ENCODE results near the gene MECP2.

The MECP2 gene

DNA sequence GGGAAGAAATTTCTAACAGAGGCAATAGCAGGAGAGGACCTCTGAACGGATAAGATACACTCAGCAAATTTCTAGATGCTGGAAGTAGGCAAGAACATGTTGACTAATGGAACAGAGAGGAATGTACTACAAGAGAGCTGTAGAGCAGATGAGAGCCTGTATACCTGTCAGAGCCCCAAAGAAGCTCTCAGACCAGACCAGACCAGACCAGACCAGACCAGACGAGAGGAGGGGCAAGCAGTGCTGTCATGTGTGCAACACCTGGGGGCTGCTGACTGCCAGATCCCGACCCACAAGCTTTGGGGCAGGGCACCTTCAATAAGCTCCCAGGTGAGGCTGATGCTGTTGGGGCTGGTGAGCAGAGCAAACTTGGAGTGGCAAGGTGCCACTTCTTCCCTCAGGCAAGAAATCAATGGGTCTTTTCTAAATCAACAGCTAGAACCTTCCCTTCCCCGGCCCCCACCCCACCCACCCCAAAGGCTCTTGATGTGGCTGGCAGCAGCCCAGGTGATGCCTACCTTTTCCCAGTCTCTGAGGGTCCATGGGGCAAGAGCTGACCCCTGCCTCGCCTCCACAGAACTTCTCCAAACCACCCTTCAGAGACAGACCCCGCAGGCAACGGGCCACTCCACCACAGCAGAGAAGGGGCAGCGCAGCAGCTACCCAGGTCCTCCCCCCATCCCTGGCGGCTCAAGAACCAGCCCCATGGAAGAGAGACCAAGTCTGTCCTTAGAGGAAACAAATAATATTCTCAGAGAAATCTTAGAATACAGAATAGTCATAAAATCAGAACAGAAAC lies 32.7 kb downstream of the MECP2 start:
- H3K4me3 ChIP-seq = no peak overlapping the region
- peaks cover 3% of the 10 kb centered on the region for H3K36me3 ChIP-seq (replicated peaks)
- H3K27me3 ChIP-seq (ENCODE audit: low read depth) = no peaks in the 10 kb centered on the region
- H3K4me1 ChIP-seq = no peaks in the 10 kb centered on the region
- DNase-seq (ENCODE audit: low spot score in 2 of 2) = no peak
- in situ Hi-C loops (cut with MboI; ENCODE audit: low sequenced_read_pairs) = no loop called here
- no peaks in the 10 kb centered on the region for H3K9me3 ChIP-seq

DNA sequence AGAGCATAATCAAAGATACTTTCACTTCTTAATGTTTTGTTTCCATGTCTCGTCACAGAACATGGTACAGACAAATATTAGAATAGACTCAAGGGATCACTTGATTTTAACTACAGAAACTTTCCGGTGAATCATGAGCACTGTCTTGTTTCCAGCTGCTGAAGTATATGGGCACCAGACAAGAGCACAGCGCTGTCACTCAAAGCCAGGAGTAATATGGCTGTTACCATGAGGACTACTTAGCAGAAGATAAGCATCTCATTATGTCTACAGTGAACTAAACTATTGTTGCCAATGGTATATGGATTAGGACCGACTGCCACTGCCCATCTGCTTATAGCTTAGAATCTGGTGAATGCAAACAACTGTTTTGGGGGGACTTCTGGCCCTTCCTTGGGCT lies 34.3 kb downstream of the MECP2 start:
- H3K9me3 ChIP-seq = no peaks in the 10 kb centered on the region
- in situ Hi-C loops (cut with MboI; ENCODE audit: low sequenced_read_pairs) = no loop called here
- no peak for DNase-seq (ENCODE audit: low spot score in 2 of 2)
- H3K4me1 ChIP-seq = no peaks in the 10 kb centered on the region
- no peak overlapping the region for H3K4me3 ChIP-seq
- H3K36me3 ChIP-seq (replicated peaks) = peaks cover 8% of the 10 kb centered on the region
- H3K27me3 ChIP-seq (ENCODE audit: low read depth) = no peaks in the 10 kb centered on the region

DNA sequence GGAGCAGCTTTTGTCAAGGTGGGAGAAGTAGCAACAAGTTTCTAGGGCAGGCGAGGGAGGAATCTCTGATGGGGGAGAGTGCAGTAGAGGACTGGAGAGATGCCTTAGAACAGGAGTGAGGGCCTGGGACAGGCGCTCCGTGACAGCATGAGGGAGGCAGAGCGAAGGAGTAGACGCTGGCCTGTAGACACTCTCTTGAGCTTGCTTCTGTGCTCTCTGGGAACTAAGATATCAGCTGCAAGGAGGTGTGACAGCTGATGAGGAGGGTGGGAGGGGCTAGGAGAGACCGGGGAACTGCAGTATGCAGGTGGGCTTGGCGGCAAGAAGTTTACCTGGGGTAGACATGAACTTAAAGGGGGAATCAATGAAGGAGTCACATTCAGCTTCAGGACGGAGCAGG lies 35.7 kb downstream of the MECP2 start:
- in situ Hi-C loops (cut with MboI; ENCODE audit: low sequenced_read_pairs) = no loop called here
- Histone ChIP-seq H3K9me3 (no peaks in the 10 kb centered on the region), H3K36me3 (replicated peaks) (peaks cover 19% of the 10 kb centered on the region), H3K4me3 (no peak overlapping the region), H3K4me1 (no peaks in the 10 kb centered on the region), H3K27me3 (ENCODE audit: low read depth) (no peaks in the 10 kb centered on the region)
- DNase-seq (ENCODE audit: low spot score in 2 of 2) = no peak

DNA sequence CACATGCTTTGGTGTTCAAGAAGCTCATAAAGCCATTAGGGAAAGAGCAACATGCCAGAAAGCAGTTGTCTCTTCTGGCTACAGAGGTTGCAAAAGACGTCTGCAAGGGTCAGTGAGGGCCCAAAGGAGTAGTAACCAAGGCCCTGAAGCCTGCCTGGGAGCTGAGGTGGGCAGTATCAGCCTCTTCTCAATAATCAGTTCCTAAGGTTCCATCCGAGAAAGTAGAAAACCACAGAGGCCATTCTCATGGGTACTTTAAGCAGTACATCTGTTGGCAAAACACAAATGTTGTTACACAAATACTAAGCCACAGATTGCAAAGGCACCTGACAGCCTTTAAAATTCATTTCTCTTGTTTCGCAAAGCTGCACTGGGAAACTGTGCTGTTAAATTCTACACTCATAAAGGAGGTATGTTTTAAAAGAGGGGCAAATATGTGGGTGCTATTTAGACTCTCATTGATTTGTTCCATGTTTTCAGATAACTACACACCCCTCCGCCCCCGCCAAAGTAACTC lies 37.7 kb downstream of the MECP2 start:
- peaks cover 21% of the 10 kb centered on the region for H3K36me3 ChIP-seq (replicated peaks)
- H3K9me3 ChIP-seq = no peaks in the 10 kb centered on the region
- H3K4me3 ChIP-seq = no peak overlapping the region
- in situ Hi-C loops (cut with MboI; ENCODE audit: low sequenced_read_pairs) = no loop called here
- H3K27me3 ChIP-seq (ENCODE audit: low read depth) = no peaks in the 10 kb centered on the region
- no peak for DNase-seq (ENCODE audit: low spot score in 2 of 2)
- no peaks in the 10 kb centered on the region for H3K4me1 ChIP-seq

DNA sequence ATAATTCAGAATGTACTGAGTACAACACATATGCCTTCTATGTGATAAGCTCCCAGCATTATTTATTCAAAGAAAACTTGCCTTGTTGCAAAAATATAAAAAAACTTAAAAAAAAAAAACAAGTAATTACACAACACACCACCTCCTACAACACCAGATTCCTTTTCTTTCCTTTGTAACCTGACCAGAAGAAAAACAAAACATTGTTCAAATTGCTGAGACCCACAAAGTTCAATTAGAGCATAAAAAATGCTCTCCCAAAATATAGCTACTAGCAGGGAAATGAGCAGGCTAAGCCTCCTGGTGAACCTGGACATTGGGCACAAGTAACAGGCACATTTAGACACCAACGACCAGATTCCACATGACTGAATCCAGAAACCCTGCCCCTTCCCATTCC lies 38.3 kb downstream of the MECP2 start:
- peaks cover 21% of the 10 kb centered on the region for H3K36me3 ChIP-seq (replicated peaks)
- in situ Hi-C loops (cut with MboI; ENCODE audit: low sequenced_read_pairs) = no loop called here
- no peaks in the 10 kb centered on the region for H3K9me3 ChIP-seq
- H3K4me3 ChIP-seq = no peak overlapping the region
- DNase-seq (ENCODE audit: low spot score in 2 of 2) = no peak
- H3K4me1 ChIP-seq = no peaks in the 10 kb centered on the region
- H3K27me3 ChIP-seq (ENCODE audit: low read depth) = no peaks in the 10 kb centered on the region

DNA sequence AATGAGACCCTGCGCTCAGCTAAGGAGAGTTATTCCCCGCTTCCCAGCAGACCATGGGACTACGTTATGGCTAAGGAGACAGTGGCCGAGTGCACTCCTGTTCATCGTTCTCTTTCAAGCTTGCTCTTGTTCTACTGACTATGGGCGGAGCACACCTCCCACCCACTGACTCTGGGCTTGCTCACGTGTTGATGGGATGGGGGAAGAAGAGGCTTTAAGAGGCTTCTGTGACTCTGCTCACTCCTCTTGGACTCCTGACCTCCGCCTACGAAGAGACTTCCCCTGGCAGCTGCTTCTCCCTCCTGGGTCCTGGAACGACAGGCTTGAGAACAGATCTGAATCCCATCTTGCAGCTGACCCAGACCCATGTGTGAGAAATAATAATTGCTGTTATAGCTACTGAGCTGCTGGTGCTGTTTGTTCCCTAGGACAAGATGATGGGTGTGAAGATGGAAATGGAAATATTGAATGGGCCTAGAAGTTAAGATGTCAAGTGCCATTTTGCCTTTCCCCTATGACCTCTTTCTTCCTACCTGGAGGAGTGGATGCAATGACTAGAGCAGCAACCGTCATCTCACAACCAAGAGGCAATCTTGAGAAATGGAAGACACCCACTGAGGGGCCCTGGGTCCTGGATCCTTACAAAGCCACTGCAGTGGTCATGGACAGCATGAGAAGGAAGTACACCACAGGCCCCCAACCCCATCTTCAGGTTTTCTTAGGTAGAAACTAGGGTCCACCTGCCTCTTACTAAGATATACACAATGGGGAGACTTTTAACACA lies 39.1 kb downstream of the MECP2 start:
- H3K27me3 ChIP-seq (ENCODE audit: low read depth) = no peaks in the 10 kb centered on the region
- H3K36me3 ChIP-seq (replicated peaks) = peaks cover 23% of the 10 kb centered on the region
- H3K4me1 ChIP-seq = no peaks in the 10 kb centered on the region
- H3K4me3 ChIP-seq = no peak overlapping the region
- no peaks in the 10 kb centered on the region for H3K9me3 ChIP-seq
- in situ Hi-C loops (cut with MboI; ENCODE audit: low sequenced_read_pairs) = no loop called here
- DNase-seq (ENCODE audit: low spot score in 2 of 2) = no peak

DNA sequence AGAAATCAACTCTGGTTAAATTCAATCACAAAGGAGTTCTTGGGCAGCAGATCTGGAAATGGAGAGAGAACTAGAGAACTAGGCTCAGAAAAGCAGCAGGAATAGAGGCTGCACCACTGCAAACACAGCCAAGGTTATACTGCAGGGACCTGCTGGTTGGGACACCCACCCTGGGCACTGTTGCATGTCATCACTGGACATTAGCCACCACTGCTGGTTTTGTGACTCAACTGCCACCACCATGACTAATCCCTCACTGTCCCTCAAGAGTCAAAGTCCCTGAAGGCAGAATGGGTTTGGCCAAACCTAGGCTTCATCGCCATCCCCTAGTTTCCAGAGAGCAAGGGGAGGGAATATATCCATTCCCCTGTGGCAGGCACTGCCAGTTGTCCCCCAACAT lies 39.7 kb downstream of the MECP2 start:
- Histone ChIP-seq H3K4me3 (no peak overlapping the region), H3K27me3 (ENCODE audit: low read depth) (no peaks in the 10 kb centered on the region), H3K36me3 (replicated peaks) (peaks cover 26% of the 10 kb centered on the region), H3K4me1 (no peaks in the 10 kb centered on the region), H3K9me3 (no peaks in the 10 kb centered on the region)
- DNase-seq (ENCODE audit: low spot score in 2 of 2) = no peak
- in situ Hi-C loops (cut with MboI; ENCODE audit: low sequenced_read_pairs) = no loop called here

DNA sequence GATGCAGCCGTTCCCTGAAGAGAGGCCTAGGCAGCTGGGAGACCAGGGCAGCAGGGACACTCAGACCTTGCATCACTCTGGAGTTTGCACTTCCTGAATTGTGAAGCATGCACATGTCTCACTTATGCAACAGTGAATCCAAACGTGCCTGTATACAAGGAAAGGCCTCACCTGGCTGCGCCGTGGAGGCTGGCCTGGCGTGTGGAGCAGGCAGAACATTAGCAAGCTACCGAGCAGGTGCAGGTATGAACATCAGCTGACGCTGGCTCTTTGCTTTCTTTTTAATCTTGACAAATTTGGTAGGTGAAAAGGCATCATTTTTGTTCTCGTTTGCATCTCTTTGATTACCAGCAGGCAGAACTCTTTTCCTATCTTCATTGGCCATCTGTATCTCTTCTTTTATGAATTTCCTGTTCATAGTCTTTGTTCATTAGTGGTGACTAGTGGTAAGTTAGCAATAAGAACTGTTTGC lies 40.7 kb downstream of the MECP2 start:
- Histone ChIP-seq H3K36me3 (replicated peaks) (peaks cover 28% of the 10 kb centered on the region), H3K27me3 (ENCODE audit: low read depth) (no peaks in the 10 kb centered on the region), H3K4me1 (no peaks in the 10 kb centered on the region), H3K9me3 (no peaks in the 10 kb centered on the region), H3K4me3 (no peak overlapping the region)
- no peak for DNase-seq (ENCODE audit: low spot score in 2 of 2)
- in situ Hi-C loops (cut with MboI; ENCODE audit: low sequenced_read_pairs) = no loop called here

DNA sequence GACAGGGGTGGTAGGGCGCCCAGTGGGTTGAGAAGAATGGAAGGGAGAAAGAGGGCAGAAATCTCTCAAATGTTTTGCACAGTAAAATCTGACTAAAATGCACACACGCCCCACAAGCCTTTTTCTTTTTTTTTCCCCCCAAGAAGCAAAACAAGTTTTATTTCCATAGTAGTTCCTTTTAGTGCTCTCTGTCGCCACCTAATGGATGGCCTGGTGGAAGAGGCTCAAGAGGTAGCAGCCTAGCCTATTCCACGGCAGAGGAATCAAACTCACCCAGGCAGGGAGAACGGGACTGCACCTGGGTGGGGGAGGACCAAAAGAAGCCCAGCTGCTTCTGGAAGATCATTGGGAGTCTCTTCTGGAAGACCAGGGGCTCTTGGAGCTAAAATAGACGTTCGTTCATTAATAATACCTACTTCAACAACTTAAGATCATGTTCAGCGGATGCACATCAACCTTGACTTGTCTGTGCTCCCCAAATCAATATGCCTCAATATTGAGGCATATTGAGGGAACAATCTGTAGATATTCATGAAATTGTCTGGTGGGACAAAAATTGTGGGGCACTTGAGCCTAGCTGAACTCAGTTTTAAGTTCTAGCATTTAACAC lies 46.2 kb downstream of the MECP2 start:
- peak; percentile 52 to 88 for DNase-seq (ENCODE audit: low spot score in 2 of 2)
- H3K4me3 ChIP-seq = no peak overlapping the region

DNA sequence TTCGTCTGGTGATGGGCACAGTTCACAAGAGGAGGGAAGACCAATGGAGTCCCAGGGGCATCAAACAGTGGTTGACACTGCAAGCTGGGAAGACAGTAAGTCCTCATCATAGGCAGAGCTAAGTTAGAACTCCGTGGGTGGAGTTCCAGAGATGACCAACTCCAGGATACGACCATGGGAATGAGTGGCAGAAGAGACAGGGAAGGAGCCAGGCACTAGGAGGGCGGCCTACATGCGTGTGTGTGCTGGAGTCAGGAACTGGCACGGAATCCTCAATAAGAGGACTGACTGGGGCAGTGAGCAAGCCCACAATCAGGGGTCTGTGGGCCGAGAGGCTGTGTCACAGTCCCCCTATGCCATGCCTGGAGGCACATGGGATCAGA lies 47.4 kb downstream of the MECP2 start:
- Histone ChIP-seq H3K4me3 (no peak overlapping the region), H3K9me3 (no peaks in the 10 kb centered on the region), H3K4me1 (peaks cover 3% of the 10 kb centered on the region), H3K36me3 (replicated peaks) (peaks cover 40% of the 10 kb centered on the region), H3K27me3 (ENCODE audit: low read depth) (no peaks in the 10 kb centered on the region)
- in situ Hi-C loops (cut with MboI; ENCODE audit: low sequenced_read_pairs) = no loop called here
- DNase-seq (ENCODE audit: low spot score in 2 of 2) = no peak

More for the DNA sequence above, 46.2 kb downstream of the MECP2 start:
- Histone ChIP-seq H3K9me3 (no peaks in the 10 kb centered on the region), H3K27me3 (ENCODE audit: low read depth) (no peaks in the 10 kb centered on the region), H3K4me1 (peaks cover 3% of the 10 kb centered on the region), H3K36me3 (replicated peaks) (peaks cover 37% of the 10 kb centered on the region)
- in situ Hi-C loops (cut with MboI; ENCODE audit: low sequenced_read_pairs) = no loop called here

DNA sequence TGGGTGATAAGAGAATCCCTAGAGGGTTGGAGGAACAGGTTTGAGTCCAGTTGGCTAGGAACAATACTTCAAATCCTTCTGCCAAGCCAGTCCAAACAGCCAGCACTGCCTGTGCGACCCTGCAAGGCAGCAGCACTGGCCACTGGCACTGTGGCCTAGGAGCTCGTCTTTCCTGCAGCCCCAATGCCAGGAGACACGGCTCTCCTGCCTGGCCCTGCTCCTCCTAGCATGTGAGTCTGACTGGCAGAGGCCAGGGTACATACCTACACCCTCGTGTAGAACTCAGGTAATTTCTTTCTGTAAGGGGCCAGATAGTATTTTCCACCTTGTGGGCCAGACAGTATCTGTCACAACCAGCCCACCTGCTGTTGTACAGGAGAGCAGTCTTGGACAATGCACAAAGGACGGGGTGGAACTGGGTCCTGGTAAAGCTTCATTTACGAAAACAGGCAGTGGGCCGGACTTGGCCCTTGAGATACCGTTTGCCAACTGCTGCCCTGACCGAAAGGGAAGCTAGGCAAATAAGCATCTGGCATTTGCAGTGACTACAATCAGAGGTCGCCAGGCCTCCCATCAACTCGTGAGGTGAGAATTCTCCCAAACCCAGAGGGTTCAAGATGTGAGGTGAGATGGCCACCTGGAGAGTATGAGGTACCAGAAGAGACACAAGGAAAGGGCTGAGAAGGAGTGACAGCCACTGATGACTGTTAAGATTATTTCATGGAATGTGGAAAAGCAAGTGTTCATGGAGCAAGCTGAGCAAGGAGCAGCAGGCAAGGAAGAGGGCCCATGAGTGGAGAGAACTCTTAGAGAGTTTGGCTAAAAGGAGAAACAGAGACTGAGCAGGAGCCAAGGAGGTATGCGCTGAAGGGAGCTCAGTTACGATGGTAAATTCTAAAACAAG lies 48.1 kb downstream of the MECP2 start:
- in situ Hi-C loops (cut with MboI; ENCODE audit: low sequenced_read_pairs) = no loop called here
- Histone ChIP-seq H3K4me3 (no peak overlapping the region), H3K4me1 (peaks cover 3% of the 10 kb centered on the region), H3K36me3 (replicated peaks) (peaks cover 40% of the 10 kb centered on the region), H3K9me3 (no peaks in the 10 kb centered on the region), H3K27me3 (ENCODE audit: low read depth) (no peaks in the 10 kb centered on the region)
- no peak for DNase-seq (ENCODE audit: low spot score in 2 of 2)

DNA sequence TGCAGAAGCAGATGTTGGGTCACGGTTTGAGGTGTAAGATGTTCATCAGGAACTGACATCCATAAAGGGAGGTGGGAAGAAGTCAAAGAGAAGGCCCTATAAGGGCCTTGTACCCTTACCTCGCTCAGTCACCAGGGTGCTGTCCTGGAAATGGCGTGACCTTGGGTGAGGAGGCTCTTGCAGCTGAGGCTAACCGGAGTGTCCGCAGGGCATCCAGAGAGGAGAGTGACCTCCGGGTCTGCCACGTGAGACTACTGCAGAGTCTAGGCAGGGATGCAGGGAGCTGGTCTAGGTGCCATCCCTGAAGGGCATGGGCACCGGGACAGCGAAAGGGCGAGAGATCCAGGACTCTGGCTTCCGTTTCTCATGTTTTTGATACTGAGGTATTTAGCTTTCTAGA lies 49.1 kb downstream of the MECP2 start:
- H3K27me3 ChIP-seq (ENCODE audit: low read depth) = no peaks in the 10 kb centered on the region
- no peak overlapping the region for H3K4me3 ChIP-seq
- H3K36me3 ChIP-seq (replicated peaks) = peaks cover 38% of the 10 kb centered on the region
- DNase-seq (ENCODE audit: low spot score in 2 of 2) = no peak
- no peaks in the 10 kb centered on the region for H3K9me3 ChIP-seq
- in situ Hi-C loops (cut with MboI; ENCODE audit: low sequenced_read_pairs) = no loop called here
- H3K4me1 ChIP-seq = peaks cover 3% of the 10 kb centered on the region

DNA sequence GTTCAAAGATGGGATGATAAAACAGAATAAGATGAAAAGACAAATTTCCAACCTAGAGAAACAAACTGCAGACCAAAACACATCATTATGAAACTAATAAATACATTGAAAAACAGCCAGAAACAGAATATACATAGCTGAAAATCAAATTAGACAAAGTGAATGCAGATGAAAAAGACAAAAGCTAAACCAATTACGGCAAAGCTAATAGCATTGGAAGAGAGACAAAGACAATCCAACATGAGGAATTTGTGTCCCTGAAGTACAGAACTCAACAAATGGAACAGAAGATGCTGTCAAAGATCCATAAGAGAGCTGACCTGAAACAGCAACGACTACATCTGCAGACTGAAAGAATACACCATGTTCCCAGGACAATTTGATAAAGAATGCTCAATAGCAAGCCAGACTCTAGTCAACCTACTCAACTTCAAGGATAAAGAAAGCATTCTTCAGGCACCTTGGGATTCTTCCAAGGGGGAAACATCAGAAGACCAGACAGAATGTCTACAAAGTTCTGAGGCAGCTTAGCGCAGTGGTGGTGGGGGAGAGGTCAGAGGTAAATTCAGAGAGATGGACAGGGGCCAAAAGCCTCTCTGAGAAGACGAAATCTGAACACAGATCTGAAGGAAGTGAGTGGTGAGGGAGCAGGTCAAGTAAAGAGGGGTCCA lies 50.4 kb downstream of the MECP2 start:
- Histone ChIP-seq H3K27me3 (ENCODE audit: low read depth) (no peaks in the 10 kb centered on the region), H3K36me3 (replicated peaks) (peaks cover 38% of the 10 kb centered on the region), H3K4me1 (peaks cover 3% of the 10 kb centered on the region), H3K4me3 (no peak overlapping the region), H3K9me3 (no peaks in the 10 kb centered on the region)
- no peak for DNase-seq (ENCODE audit: low spot score in 2 of 2)
- in situ Hi-C loops (cut with MboI; ENCODE audit: low sequenced_read_pairs) = no loop called here

Measured in HAP-1 (cell line).